ENCODE data around the gene CORO7. TPM values are rescaled to one million over a fixed set of nuclear protein-coding genes. Genes with fewer than 3 reads are reported as not detected.
A peak's percentile ranks its signal among the peaks of the same experiment; 100 is the strongest.

Gene CORO7
- total RNA-seq, 1 experiment from 2014 or later = 9.2 TPM

DNA sequence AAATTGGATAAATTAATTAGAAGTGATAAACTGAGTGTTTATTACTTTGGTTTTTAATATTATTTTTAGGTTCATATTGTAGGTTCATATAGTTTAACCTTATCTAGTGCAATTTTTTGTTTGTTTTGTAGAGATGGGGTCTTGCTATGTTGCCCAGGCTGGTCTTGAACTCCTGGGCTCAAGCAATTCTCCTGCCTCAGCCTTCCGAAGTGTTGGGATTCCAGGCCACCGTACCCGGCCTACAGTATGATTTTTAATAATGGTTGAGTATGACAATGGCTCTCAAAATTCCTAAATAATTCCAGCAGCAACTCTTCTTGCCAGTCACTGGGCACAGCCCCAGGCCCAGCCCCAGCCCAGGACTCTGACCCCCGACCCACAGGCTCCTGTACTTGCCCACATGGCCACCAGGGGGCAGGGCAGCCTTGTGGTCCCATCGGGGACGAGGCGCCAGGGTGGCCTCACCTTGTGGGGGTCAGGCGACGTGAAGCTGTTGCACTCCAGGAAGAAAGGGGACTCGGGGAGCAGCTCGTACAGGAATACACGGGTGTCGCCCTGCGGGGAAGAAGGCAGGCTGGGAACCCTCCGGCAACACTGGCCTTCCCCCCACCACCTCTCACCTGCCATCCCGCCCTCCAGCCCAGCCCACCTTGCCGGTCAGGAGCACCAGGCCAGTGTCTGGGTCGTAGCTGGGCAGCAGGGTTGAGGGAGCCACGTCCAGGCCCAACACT, 57.4 kb downstream of the CORO7 start:
- Histone ChIP-seq H3K36me3 (peaks cover 2% of the 10 kb centered on the region), H3K9me3 (no peaks in the 10 kb centered on the region), H3K27me3 (no peaks in the 10 kb centered on the region), H3K4me3 (no peak overlapping the region)
- peak; percentile 58 for DNase-seq

DNA sequence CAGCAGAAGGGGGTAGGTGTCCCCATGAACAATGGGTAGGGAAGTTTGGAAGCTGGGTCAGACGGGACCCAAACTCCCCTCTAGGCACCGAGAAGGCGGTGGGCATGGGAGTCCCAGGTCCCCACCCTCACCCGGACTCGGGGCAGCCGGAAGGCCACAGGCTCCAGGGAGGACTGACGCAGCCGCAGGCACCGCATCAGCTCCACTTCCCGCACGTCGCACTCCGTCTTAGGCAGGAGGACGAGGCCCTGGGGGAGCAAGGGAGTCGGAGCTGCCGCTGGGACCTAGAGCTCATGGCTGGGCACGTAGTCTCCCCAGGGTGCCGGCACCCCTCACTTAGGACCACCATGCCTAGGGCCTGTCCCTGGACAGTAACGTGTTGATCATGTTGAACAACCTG, 58.2 kb downstream of the CORO7 start:
- Histone ChIP-seq H3K36me3 (peaks cover 2% of the 10 kb centered on the region; the same call in 1 of the 2 replicates), H3K27me3 (no peaks in the 10 kb centered on the region), H3K9me3 (no peaks in the 10 kb centered on the region), H3K4me3 (no peak overlapping the region)
- no peak for DNase-seq

DNA sequence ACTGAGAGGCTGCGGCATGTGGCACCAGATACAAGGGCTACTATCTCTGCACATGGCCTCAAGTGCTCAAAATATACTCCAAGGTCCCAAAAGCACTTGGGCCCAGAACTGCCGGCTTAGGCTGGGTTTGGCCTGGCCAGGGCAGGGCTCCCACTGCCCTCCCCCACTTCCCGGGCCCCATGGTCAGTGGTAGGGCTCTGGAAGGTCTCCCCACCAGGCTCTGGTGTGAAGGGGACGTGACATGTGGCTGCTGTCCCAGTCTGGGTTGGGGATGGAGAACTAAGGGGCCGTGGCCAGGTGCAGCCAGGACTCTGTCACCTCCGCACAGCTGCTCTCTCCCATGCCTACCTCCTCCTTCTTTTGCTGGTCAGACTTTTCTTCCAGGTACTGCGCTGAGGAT, 59.6 kb downstream of the CORO7 start:
- no peak overlapping the region for H3K4me3 ChIP-seq
- no peaks in the 10 kb centered on the region for H3K27me3 ChIP-seq

DNA sequence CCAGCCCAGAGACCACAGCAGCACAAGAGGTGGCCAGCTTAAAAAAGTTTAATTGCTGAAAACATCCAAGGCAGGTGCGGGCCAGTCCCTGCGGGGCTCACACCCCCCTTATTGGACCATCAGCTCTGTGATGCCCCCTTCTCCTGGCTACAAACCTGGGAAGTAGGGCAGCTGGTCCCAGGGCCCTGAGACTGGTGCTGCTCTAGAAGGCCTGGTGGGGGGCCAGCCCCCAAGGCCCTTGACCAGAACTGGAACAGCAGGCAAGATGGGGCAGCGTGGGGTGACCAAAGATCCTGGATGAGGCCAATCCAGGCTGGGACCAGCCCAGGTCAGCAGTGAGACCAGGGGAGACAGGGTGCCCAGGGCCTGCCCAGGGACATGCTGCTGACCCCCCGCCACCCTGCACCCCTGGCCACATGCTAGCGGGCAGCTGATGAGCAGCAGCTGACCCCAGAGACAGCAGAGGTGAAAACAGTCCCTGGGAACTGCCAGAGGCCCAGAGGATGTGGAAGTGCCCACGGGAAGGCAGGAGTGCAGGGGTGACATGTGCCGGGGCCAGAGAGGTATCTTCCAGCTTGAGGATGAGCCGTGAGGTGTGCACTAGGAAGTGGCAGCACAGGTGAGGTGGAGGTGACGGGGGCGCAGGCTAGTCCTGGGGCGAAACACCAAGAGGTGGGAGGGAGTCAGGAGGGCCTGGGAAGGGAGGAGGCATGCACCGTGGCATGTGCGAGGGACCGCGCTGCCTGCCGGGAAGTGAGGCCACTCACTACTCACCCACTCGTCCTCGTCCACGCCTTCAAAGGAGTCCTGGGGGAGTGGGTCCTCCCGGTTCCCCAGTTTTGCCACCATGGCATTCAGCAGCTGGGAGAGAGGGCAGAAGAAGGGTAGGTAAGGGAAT, 61.6 kb downstream of the CORO7 start:
- Histone ChIP-seq H3K9me3 (no peaks in the 10 kb centered on the region), H3K27me3 (no peaks in the 10 kb centered on the region), H3K4me3 (no peak overlapping the region), H3K36me3 (peaks cover 3% of the 10 kb centered on the region; the same call in 1 of the 2 replicates)
- DNase-seq = no peak

More for the DNA sequence above, 59.6 kb downstream of the CORO7 start:
- H3K9me3 ChIP-seq = no peaks in the 10 kb centered on the region
- no peak for DNase-seq
- H3K36me3 ChIP-seq = 0 out of 2 replicates have a peak, but pooled peaks cover 2% of the 10 kb centered on the region

DNA sequence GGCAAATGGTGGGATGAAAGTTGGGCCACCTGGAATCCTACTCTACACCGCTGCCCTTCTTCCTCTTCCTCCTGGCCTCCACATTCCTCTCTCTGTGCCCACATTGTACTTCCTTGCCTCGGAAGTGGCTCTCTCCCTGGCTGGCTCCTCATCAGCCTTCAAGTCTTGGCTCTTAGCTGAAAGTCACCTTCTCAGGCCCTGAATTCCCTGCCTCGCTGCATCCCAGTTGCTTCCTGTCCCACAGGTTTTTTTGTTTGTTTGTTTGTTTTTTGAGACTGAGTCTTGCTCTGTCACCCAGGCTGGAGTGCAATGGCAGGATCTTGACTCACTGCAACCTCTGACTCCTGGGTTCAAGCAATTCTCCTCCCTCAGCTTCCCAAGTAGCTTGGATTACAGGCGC, 62.7 kb downstream of the CORO7 start:
- no peaks in the 10 kb centered on the region for H3K9me3 ChIP-seq
- no peaks in the 10 kb centered on the region for H3K27me3 ChIP-seq
- no peak overlapping the region for H3K4me3 ChIP-seq
- no peak for DNase-seq
- H3K36me3 ChIP-seq = peaks cover 12% of the 10 kb centered on the region

DNA sequence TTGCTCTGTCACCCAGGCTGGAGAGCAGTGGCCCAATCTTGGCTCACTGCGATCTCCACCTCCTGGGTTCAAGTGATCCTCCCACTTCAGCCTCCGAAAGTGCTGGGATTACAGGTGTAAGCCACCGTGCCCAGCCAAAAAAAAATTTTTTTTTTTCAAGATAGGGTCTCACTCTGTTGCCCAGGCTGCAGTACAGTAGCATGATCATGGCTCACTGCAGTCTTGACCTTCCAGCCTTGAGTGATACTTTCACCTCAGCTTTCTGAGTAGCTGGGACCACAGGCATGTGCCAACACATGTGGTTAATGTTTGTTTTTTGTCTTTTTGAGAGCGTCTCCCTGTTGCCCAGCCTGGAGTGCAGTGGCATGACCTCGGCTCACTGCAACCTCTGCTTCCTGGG, 63.6 kb downstream of the CORO7 start:
- Histone ChIP-seq H3K4me3 (no peak overlapping the region), H3K9me3 (no peaks in the 10 kb centered on the region), H3K36me3 (peaks cover 15% of the 10 kb centered on the region), H3K27me3 (no peaks in the 10 kb centered on the region)
- no peak for DNase-seq

DNA sequence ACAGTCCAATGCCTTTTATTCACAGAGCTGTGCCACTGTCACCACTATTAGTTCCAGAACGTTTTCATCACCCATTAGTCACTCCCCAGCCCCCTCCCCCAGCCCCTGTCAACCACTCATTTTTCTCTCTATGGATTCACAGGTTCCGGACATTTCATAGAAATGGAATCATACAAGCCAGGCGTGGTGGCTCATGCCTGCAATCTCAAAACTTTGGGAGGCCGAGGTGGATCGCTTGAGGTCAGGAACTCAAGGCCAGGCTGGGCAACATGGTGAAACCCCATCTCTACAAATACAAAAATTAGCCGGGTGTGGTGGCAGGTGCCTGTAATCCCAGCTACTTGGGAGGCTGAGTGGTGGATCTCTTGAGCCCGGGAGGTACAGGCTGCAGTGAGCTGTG, 64.5 kb downstream of the CORO7 start:
- peaks cover 25% of the 10 kb centered on the region for H3K36me3 ChIP-seq
- H3K4me3 ChIP-seq = no peak overlapping the region
- DNase-seq = peak; percentile 36
- H3K27me3 ChIP-seq = no peaks in the 10 kb centered on the region
- no peaks in the 10 kb centered on the region for H3K9me3 ChIP-seq

DNA sequence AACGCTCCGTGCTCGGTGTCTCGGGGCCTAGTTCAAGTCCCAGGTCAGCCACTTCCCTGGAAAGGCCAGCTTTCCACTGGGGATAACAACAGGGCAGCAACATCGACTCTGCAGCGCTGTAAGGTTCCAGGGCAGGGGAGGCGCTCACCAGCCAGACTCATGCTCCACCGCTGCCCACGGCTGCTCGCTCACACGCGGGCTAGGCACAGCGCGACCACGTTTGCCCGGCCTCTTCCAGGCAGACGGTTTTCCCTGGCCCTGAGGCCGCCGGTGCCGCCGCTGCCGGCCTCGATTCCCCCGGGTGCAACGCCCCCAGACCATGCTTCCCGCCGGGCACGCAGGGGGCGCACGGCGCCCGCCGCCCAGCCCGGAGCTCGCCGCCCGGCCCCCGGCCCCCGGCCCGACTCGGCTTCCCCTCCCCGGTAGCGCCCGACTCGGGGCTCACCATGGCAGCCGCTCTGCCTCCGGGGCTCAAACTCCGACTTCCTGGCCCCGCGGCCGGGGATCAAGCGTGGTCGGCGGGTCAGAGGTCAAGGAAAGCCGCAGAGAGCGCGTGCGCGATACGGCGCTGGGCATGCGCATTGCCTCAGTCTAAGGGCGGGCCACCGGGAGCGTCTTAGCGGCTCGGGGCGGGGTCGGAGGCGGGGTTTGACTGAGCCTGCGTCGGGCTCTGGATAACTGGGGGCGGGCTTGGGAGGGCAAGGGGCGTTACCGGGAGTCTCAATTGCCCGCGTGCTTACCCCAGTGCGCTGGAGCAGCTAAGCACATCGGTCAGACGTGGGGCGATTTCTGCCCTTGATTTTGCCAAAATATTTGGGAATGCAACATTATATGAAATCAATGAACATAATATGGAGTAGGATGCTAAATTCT, 65.4 kb downstream of the CORO7 start, which contains the start of gene PAM16:
Gene PAM16, minus strand, starts transcription at position 535 of the 873 bp plus-strand sequence. Its CDS starts 87 bp downstream, at position 448.
- peaks cover 33% of the 10 kb centered on the region for H3K36me3 ChIP-seq
- peak; percentile 98 for DNase-seq
- H3K4me3 ChIP-seq = peak within 1 kb of the TSS; percentile 85
- H3K9me3 ChIP-seq = no peaks in the 10 kb centered on the region
- H3K27me3 ChIP-seq = no peaks in the 10 kb centered on the region

DNA sequence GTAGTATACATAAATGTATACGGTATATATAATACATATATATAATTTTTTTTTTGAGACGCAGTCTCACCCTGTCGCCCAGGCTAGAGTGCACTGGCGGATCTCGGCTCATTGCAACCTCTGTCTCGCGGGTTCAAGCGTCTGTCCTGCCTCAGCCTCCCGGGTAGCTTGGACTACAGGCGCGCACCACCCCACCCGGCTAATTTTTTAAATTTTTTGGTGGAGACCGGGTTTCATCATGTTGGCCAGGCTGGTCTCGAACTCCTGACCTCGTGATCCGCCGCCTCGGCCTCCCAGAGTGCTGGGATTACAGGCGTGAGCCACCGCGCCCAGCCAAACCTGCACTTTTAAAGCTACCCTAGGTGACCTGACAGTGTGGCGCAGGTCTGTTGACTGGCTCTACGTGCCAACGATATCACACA, 66.0 kb downstream of the CORO7 start:
- Histone ChIP-seq H3K9me3 (no peaks in the 10 kb centered on the region), H3K27me3 (no peaks in the 10 kb centered on the region), H3K4me3 (peak overlapping the region; percentile 85), H3K36me3 (peaks cover 33% of the 10 kb centered on the region)
- DNase-seq = no peak

DNA sequence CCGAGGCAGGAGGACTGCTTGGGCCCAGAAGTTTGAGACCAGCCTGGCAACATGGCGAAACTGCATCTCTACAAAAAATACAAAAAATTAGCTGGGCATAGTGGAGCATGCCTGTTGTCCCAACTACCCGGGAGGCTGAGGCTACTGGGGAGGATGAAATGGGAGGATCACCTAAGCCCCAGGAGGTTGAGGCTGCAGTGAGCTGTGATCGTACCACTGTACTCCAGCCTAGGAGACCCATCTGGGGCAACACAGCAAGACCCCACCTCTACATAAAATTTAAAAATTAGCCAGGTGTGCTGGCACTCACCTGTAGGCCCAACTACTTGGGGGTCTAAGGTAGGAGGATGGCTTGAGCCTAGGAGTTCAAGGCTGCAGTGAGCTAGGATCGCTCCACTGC, 67.1 kb downstream of the CORO7 start:
- no peak for DNase-seq
- peaks cover 36% of the 10 kb centered on the region for H3K36me3 ChIP-seq
- H3K9me3 ChIP-seq = no peaks in the 10 kb centered on the region
- H3K4me3 ChIP-seq = no peak overlapping the region; the same call in 1 of the 2 replicates
- H3K27me3 ChIP-seq = no peaks in the 10 kb centered on the region

DNA sequence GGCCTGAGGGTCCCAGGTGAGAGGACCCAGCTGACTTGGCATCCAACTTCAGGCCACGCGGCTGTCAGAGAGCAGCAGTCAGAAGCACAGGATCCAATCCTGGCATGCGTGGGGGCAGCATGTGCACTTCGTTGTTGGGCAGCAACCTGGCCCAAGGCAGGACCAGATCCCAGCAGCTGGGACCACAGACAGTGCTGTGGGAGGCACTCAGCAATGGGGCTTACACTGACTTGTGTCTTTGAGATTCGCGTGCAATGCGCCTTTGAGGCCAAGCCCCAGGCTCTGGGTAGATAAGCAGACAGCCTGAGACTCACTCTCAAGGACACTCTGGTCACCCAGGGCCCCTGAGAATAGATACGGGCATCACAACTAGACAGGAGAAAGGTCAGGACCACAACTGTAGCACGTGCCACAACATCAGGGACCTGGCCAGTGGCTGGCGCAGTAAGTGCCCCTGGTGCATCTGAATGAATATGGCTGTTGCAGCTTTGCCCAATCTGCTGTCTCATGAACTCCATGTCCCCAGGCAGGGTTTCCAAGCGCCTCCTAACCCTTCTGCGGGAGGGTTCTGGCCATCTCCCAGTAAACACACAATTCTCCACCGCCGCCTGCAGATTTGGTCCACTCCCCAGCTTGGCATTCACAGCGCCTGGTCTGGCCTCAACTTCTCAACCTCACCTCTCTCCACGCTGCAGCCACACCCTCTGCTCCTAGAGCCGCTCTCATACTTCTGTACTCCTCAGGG, 68.5 kb downstream of the CORO7 start:
- no peaks in the 10 kb centered on the region for H3K9me3 ChIP-seq
- no peak overlapping the region for H3K4me3 ChIP-seq
- DNase-seq = no peak
- peaks cover 46% of the 10 kb centered on the region for H3K36me3 ChIP-seq
- H3K27me3 ChIP-seq = no peaks in the 10 kb centered on the region

DNA sequence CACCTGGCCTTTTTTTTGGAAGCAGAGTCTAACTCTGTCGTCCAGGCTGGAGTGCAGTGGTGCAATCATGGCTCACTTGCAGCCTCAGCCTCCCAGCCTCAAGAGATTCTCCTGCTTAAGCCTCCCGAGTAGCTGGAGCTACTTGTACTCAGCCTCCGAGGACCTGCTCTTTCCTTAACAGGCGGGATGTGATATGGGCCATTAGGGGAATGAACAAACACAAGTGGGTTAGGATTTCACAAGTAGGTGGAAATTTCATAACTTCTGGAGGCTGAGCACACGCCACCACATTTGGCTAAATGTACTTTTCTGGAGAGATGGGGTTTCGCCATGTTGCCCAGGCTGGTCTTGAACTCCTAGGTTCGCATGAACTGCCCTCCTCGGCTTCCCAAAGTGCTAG, 69.4 kb downstream of the CORO7 start:
- Histone ChIP-seq H3K36me3 (peaks cover 54% of the 10 kb centered on the region), H3K4me3 (no peak overlapping the region), H3K27me3 (no peaks in the 10 kb centered on the region), H3K9me3 (no peaks in the 10 kb centered on the region)
- DNase-seq = no peak

DNA sequence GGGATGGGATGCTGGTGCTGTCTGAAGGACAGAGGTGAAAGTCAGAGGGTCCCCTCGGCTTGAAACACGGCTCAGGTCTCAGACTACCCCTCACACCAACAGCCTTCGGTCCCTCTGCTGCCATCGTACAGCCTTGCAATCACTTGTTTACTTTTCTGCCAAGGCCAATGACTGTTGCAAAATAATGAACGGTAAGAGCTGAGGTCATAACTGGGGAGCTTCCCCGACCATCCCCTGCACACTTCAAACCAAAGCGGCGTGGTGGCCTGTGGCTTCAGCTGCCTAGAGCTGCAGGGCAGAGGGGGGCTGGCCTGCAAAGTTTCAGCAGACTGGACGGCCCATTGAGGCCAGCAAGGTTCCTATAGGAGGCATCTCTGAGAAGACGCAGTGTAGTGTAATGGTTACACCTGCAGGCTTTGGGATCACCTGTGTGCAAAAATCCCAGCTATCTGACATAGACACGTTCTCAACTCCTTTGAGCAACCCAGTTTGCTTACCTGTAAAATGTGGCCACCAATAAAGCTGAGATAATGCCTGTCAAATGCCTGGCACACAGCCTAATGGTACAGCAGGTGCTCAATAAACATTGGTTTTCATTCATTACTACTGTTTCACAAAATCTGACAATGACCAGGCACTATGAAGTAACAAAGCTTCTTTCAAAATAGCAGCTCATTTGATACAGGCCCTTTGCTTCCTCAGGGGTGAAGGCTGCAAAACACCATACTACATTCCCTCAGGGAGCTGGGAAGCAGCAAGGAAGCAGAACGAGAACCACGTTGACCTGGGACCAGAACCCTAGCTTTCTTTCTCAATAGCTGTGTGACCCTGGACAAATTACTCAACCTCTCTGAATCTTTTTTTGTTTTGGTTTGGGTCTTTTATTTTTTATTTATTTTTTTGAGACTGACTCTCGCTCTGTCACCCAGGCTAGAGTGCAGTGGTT, 70.3 kb downstream of the CORO7 start:
- no peak overlapping the region for H3K4me3 ChIP-seq
- H3K36me3 ChIP-seq = peaks cover 61% of the 10 kb centered on the region
- no peaks in the 10 kb centered on the region for H3K27me3 ChIP-seq
- DNase-seq = no peak
- H3K9me3 ChIP-seq = no peaks in the 10 kb centered on the region

DNA sequence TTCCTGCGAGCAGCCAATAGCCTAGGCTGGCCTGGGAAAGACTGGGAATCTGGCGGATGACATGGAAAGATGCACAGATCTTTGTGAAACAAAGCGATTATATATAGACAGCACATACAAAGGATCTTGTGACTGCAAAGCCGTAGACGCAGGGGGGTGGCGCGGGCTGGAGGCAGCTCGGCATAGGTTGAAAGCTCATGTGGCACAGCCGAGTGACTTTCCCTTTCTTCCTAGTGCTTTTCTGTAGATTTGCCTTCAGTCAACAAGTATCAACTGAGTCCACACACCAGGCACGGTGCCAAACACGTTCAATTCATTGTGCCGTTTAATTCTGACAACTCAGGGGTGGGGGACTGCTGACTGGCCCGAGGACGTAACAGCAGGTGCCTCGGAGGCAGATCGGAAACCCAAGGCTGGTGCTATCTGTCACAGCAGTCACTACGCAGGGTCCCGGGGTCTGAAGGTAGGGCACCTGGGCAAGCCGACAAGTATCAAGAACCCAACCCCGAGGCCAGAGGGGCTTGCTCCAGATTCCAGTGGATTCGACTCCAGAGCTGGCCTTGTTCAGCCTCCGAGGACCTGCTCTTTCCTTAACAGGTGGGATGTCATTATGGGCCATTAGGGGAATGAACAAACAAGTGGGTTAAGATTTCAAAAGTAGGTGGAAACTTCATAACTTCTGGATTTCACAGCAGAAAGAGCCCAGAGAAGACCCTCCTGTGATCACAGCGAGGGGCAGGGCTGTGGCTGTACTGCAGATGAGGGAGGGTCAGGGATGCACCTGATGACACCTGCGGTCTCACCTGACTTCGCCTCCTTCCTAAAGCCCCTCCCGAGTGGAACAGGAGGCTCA, 71.2 kb downstream of the CORO7 start:
- no peak for DNase-seq
- peaks cover 70% of the 10 kb centered on the region for H3K36me3 ChIP-seq
- H3K27me3 ChIP-seq = no peaks in the 10 kb centered on the region
- no peak overlapping the region for H3K4me3 ChIP-seq
- H3K9me3 ChIP-seq = no peaks in the 10 kb centered on the region

Data from MG63 (cell line).